IgD-negative memory B cell (primary cell): ENCODE measurements around the gene SCARB1. TPM values are rescaled to one million over a fixed set of nuclear protein-coding genes. Genes with fewer than 3 reads are reported as not detected.
A peak's percentile ranks its signal among the peaks of the same experiment; 100 is the strongest.

Source experiments
- H3K27ac Mint-ChIP-seq, 3 donors: one replicate each; pipeline ENCODE4 v1.8.0; 2020 to 2022; ENCODE audit warnings: mild to moderate bottlenecking in 3 of 3, mixed read lengths in 3 of 3, moderate library complexity in 1 of 3
- H3K27me3 Mint-ChIP-seq: one replicate; pipeline ENCODE4 v1.8.0; 2021; ENCODE audit warnings: mixed read lengths
- H3K36me3 Mint-ChIP-seq: one replicate; pipeline ENCODE4 v1.8.0; 2020; ENCODE audit warnings: mild to moderate bottlenecking, mixed read lengths
- H3K4me1 Mint-ChIP-seq, 3 donors: one replicate each; pipeline ENCODE4 v1.8.0; 2020 to 2022; ENCODE audit warnings: mixed read lengths in 3 of 3, mild to moderate bottlenecking in 1 of 3
- H3K4me3 Mint-ChIP-seq, 4 donors: one replicate each; pipeline ENCODE4 v1.8.0; 2020 to 2022; ENCODE audit warnings: mild to moderate bottlenecking in 4 of 4, mixed read lengths in 4 of 4, moderate library complexity in 3 of 4
- H3K9me3 Mint-ChIP-seq, 3 donors: one replicate each; pipeline ENCODE4 v1.8.0; 2020 to 2021; ENCODE audit warnings: mixed read lengths in 3 of 3, mild to moderate bottlenecking in 1 of 3
- polyA plus RNA-seq: library from polyadenylated mRNA; unstranded; fragments of 300-500 nt; fragmentation: Illumina TruSeq; gene quantifications from one replicate; pipeline ENCODE4 v1.2.3, GENCODE V29; 2021

The SCARB1 gene
- polyA plus RNA-seq, 1 donor from 2014 or later: 23.9 TPM

DNA sequence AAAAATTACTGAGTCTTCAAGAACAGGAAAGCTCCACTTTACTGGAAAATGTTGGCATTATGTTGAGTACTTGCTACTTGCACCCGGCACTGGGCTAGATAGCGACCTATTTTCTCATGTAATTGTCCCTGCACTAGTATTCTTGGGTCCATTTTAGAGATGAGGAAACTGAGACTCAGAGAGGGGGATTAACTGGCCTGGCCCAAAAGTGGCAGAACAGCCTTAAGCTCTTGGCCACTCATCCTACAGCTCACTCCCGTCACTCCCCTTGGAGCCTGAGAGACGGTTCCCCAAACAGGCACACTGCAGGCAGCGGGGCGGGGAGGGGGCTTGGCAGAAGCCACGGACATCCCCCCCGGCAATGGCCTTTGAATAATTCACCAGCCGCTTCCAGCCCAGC lies 113.9 kb downstream of the SCARB1 start:
- Mint-ChIP-seq H3K27me3 (peaks cover 30% of the 10 kb centered on the region), H3K27ac (no peak overlapping the region), H3K9me3 (peaks cover 0 to 2% (median 0%) of the 10 kb centered on the region in 3 donors), H3K4me1 (peaks cover 0 to 10% (median 2%) of the 10 kb centered on the region in 3 donors), H3K36me3 (peaks cover 3% of the 10 kb centered on the region), H3K4me3 (no peak overlapping the region)

DNA sequence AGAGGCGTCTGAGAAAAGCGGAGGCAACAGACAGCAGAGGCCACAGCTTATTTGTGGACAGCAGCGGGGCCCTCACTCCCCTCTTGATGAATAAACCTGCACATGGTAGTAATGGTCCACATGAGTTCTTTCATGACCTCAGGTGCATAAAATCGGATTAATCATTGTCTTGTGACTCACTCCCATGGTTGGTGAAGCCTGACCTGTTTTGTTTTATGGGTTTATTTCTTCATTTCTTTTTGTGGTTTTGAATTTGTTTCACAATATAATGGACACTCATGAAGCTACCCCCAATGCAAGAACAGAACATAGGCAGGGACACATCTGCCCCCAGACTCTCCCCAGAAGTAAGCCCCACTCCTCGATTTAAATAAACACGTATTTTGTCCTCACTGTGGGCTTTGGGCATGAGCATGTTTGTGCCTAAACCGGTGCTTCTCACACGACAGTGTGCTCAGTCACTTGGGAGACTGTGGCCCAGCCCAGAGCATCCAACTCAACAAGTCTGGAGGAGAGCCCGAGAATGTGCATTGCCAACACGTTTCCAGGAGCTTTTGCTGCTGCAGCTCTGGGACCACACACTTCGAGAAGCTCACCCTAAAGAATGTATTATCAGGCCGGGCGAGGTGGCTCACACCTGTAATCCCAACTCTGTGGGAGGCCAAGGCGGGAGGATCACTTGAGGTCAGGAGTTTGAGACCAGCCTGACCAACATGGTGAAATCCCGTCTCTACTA lies 116.1 kb downstream of the SCARB1 start:
- Mint-ChIP-seq H3K4me3 (no peak overlapping the region), H3K27me3 (peaks cover 24% of the 10 kb centered on the region), H3K9me3 (no peaks in the 10 kb centered on the region), H3K36me3 (peaks cover 1% of the 10 kb centered on the region), H3K27ac (no peak overlapping the region), H3K4me1 (peaks cover 0 to 11% (median 2%) of the 10 kb centered on the region in 3 donors)

DNA sequence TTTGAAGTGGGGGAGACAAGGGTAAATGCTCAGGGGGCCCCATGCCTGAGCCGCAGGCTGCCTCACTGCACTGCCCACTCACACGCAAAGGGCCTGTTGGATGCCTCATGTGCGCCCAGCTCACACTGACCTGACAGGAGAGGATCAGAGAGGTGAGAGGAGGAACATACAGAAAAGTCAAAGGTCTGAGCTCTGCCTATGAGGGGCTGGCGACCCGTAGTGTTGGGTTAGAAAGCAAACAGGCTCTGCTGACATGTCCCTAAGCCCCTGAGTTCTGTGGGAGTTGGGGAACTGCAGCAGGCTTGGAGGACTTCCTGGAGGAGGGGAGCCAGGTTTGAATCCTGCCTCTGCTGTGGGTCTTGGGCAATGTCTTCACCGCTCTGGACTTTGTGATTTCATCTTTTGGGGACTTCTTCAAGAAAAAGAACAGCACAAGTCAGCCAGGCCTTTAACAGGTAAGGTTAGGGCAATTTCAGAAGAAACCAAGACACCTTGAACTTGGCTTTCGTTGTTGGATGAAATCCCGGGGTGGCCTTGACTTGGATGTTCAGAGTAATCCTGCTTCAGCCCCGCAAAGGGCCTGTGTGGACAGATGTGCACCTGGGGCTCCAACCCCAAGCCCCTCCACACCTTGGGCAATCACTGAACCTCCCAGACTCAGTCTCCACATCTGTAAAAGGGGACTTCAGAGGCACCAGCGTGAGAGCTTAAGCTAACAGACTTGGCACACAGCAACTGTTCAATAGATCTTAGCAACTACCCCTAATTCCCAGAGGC lies 116.8 kb downstream of the SCARB1 start:
- Mint-ChIP-seq H3K27me3 (peaks cover 24% of the 10 kb centered on the region), H3K36me3 (no peaks in the 10 kb centered on the region), H3K9me3 (no peaks in the 10 kb centered on the region), H3K27ac (no peak overlapping the region), H3K4me1 (peaks cover 0 to 11% (median 2%) of the 10 kb centered on the region in 3 donors), H3K4me3 (no peak overlapping the region)

DNA sequence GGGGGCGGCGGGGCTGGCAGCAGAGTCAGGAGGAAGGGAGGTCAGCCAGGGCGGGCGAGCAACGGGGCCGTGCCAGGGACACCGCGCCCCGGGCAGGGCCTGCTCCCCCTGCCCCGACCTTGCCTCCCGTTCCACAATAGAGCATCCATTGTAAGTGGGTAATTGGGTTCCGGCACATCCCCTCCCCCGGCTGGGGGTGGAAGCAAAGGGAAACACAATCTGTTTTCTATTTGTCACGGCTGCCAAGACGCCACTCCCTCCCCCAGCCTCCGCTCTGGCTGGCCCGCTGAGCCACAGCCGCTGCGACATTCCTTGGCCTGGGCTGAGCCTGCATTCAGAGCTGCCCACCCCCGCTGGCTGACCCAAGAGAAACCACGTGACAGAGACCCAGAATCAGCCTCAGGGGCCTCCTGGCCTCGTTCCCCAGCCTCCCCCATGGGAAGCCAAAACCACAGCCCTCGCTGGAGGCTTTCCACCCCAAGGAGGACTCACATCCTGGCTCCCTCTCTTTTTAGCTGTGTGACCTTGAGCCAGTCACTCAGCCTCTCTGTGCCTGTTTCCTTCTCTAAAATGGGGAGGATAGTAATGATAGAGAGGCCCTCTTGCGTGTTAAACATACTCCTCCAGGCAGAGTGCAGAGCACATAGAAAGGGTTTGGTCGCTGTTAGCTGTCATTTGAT lies 117.6 kb downstream of the SCARB1 start:
- H3K9me3 Mint-ChIP-seq: peaks cover 0 to 3% (median 0%) of the 10 kb centered on the region in 3 donors
- peaks cover 25% of the 10 kb centered on the region for H3K27me3 Mint-ChIP-seq
- peaks cover 0 to 8% (median 2%) of the 10 kb centered on the region in 3 donors for H3K4me1 Mint-ChIP-seq
- H3K36me3 Mint-ChIP-seq: no peaks in the 10 kb centered on the region
- H3K4me3 Mint-ChIP-seq: peak overlapping the region in 1 of 4 donors; percentile 12
- no peak overlapping the region for H3K27ac Mint-ChIP-seq

DNA sequence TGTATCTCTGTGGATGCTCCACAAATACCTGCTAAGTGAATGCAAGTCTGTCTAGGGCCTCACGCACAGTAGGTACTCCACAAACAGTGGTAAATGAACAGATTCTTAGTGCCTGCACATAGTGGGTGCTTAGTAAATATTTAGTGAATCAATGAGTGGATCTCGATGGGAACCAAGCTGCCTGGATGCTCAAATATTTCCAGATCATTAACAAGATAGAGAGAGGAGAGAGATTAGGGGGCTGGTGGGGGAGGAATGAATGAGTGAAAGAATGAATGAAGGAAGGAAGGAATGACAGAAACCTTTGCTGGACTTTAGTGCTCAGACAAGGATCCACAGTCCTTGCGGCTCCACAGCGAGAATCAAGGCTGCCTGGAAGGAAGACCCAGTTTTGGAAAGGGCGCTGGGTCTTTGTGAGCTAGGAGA lies 118.2 kb downstream of the SCARB1 start:
- peaks cover 26% of the 10 kb centered on the region for H3K27me3 Mint-ChIP-seq
- H3K27ac Mint-ChIP-seq: no peak overlapping the region
- H3K4me3 Mint-ChIP-seq: no peak overlapping the region

DNA sequence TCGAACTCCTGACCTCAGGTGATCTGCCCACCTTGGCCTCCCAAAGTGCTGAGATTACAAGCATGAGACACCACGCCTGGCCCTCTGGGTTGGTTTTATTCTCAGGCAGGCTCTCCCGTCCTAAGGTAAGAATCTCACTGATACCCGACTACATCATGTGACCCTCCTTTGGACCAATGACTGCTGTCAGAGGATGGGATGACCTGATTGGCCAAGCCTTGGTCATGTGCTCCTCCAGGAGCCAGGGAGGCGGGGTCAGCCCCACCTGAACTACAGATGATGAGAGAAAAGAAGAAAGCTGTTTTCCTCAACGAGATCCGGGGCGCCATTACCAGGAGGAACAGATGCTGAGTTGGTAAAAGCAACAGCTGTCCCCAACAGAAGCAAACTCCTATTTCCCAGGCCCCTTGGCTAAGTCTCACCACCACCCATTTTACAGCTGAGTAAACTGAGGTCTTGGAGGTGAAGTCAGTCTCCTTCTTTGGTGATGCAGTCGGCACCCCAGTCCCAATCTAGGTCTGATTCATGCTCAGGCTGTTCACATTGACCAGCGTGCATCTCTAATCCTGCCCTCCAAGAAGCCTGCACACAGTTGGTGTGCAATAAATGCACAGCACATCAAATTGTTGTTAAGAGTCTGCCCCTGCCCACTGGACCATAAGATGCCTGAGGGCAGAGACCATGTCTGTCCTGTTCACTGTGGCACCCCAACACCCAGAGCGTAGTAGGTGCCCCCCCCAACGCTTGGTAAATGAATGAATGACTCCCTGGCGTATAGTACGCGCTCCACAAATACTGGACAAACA lies 118.8 kb downstream of the SCARB1 start:
- H3K4me1 Mint-ChIP-seq: peaks cover 0 to 8% (median 2%) of the 10 kb centered on the region in 3 donors
- peaks cover 0 to 3% (median 0%) of the 10 kb centered on the region in 3 donors for H3K9me3 Mint-ChIP-seq
- no peak overlapping the region for H3K27ac Mint-ChIP-seq
- H3K4me3 Mint-ChIP-seq: no peak overlapping the region
- H3K36me3 Mint-ChIP-seq: no peaks in the 10 kb centered on the region
- peaks cover 28% of the 10 kb centered on the region for H3K27me3 Mint-ChIP-seq

More for the DNA sequence above, 118.2 kb downstream of the SCARB1 start:
- Mint-ChIP-seq H3K9me3 (peaks cover 0 to 3% (median 0%) of the 10 kb centered on the region in 3 donors), H3K36me3 (no peaks in the 10 kb centered on the region), H3K4me1 (peaks cover 0 to 8% (median 2%) of the 10 kb centered on the region in 3 donors)

DNA sequence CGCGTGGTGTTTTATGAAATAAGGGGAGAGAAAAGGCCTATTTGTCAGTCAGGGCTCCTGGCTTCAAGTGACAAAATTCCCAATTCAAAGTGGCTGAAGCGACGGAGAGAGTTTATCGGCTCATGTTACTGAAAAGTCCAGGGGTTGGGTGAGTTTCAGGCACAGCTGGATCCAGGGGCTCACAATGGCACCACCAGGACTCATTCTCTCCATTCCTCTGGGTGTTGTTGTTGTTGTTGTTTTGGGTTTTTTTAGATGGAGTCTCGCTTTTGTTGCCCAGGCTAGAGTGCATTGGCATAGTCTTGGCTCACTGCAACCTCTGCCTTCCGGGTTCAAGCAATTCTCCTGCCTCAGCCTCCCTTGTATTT lies 119.4 kb downstream of the SCARB1 start:
- Mint-ChIP-seq H3K36me3 (no peaks in the 10 kb centered on the region), H3K27ac (no peak overlapping the region), H3K4me3 (no peak overlapping the region), H3K4me1 (peaks cover 0 to 8% (median 2%) of the 10 kb centered on the region in 3 donors), H3K9me3 (peaks cover 0 to 3% (median 0%) of the 10 kb centered on the region in 3 donors), H3K27me3 (peaks cover 28% of the 10 kb centered on the region)

DNA sequence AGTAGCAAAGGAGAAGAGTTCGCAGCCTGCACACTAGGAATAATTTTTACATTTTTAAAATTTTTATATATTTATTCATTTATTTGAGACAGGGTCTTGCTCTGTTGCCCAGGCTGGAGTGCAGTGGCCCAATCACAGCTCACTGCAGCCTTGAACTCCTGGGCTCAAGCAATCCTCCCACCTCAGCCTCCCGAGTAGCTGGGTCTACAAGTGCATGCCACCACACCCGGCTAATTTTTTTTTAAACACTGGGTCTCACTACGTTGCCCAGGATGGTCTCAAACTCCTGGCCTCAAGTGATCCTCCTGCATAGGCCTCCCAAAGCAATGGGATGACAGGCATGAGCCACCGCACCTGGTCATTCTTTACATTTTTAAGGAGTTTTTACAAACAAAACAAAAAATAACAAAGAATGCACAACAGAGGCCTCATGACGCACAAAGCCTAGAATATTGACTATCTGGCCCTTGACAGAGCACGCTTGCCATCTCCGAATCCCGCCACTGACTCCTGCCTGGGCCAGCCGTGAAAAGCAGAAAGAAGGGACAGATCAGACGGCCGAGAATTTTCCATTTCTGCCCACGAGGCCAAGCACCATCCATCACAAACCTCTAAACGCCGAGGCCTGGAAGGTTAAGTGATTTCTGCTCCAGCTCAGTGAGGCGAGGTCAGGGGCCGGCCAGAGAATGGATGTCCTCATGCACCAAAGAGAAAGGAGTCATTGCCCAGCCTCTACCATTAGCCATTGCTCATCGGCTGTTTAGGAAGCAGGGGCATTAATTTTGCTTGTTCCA lies 120.0 kb downstream of the SCARB1 start:
- peaks cover 28% of the 10 kb centered on the region for H3K27me3 Mint-ChIP-seq
- peaks cover 0 to 8% (median 2%) of the 10 kb centered on the region in 3 donors for H3K4me1 Mint-ChIP-seq
- no peaks in the 10 kb centered on the region for H3K36me3 Mint-ChIP-seq
- H3K4me3 Mint-ChIP-seq: peak overlapping the region in 1 of 4 donors; percentile 70
- no peak overlapping the region for H3K27ac Mint-ChIP-seq
- H3K9me3 Mint-ChIP-seq: peaks cover 0 to 3% (median 0%) of the 10 kb centered on the region in 3 donors

DNA sequence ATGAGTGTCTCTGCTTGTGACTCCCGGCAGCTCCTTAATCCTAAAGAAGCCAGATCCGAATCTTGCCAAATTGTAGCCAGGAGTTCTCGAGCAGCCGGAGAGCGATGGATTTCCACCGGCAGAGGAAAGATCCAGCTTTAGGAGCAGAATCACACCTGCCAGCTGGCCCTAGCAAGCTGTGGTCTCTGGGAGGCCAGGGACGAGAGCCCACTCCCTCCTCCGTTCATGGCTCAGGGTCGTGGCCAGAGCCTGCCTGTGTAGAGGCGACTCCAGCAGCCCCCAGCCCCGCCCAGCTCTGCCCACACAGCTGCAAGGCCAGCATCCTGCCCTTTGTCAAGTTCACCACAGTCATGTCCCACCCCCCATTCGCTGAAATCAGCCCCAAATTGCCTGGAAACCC lies 121.0 kb downstream of the SCARB1 start:
- peaks cover 0 to 8% (median 2%) of the 10 kb centered on the region in 3 donors for H3K4me1 Mint-ChIP-seq
- H3K27me3 Mint-ChIP-seq: peaks cover 28% of the 10 kb centered on the region

DNA sequence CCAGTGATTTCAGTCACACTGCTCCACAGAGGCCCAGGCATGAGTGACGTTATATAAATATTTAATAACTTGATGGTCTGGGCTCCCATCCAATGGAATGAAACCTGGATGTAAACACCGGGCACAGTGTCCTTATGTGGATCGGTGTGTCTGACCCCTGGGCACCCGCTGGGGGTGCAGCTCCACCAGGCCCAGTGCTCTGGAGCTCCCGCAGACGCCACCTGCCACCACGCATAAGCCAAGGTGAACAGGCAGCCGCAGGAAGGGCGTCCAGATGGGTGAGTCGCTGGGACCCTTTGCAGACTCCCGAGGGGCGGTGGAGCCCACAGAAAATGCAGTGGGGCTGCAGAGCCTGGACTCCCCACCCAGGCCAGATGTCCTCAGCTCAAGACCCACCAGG lies 121.6 kb downstream of the SCARB1 start:
- Mint-ChIP-seq H3K36me3 (no peaks in the 10 kb centered on the region), H3K4me1 (peaks cover 0 to 8% (median 2%) of the 10 kb centered on the region in 3 donors), H3K4me3 (no peak overlapping the region), H3K27me3 (peaks cover 26% of the 10 kb centered on the region), H3K9me3 (peaks cover 0 to 3% (median 0%) of the 10 kb centered on the region in 3 donors), H3K27ac (no peak overlapping the region)

More for the DNA sequence above, 121.0 kb downstream of the SCARB1 start:
- no peaks in the 10 kb centered on the region for H3K36me3 Mint-ChIP-seq
- H3K4me3 Mint-ChIP-seq: no peak overlapping the region
- no peak overlapping the region for H3K27ac Mint-ChIP-seq
- H3K9me3 Mint-ChIP-seq: peaks cover 0 to 3% (median 0%) of the 10 kb centered on the region in 3 donors

DNA sequence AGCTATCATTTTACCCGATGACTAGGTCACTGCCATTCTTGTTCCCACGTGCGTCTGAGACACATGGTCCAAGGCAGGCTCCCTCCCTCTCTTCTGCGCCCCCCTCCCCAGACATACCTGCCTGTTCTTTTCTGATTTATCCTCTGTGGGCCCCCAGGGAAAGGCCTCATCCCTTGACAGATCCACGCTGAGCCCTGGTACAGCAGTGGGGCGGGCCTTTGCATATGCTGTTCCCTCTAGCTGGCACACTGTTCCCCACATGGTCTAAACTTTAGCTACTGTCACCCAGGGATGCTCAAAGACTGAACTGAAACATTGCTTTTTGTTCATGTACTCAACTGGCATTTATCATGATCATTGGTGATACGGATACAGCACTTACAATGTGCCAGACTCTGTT lies 122.5 kb downstream of the SCARB1 start:
- Mint-ChIP-seq H3K27ac (no peak overlapping the region), H3K9me3 (peaks cover 0 to 3% (median 0%) of the 10 kb centered on the region in 3 donors), H3K4me3 (peak overlapping the region in 1 of 4 donors; percentile 33), H3K27me3 (peaks cover 18% of the 10 kb centered on the region), H3K36me3 (no peaks in the 10 kb centered on the region), H3K4me1 (peaks cover 0 to 8% (median 2%) of the 10 kb centered on the region in 3 donors)

DNA sequence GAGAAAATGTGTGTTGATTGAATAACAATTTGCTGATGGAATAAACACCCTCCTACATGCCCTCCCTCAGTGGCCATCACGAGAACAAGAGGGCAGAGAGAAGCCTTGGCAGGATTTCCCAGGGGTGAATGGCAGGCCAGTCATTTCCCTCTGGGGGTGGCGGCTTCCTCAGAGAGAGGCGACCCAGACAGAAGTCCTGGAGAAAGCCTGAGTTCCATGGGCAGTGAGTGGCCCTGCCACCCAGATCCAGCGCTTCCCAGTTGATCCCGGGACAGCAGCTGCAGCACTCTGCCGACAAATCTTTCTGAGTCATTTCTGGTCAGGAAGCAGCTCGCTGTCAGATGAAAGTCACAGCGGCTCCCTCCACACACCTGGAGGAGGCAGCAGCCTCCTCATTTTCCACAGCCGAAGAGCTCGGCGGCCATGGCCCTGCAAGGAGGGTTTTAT lies 123.0 kb downstream of the SCARB1 start:
- Mint-ChIP-seq H3K9me3 (peaks cover 0 to 3% (median 0%) of the 10 kb centered on the region in 3 donors), H3K27me3 (peaks cover 15% of the 10 kb centered on the region), H3K4me1 (peaks cover 0 to 7% (median 2%) of the 10 kb centered on the region in 3 donors), H3K4me3 (no peak overlapping the region), H3K36me3 (no peaks in the 10 kb centered on the region), H3K27ac (no peak overlapping the region)

DNA sequence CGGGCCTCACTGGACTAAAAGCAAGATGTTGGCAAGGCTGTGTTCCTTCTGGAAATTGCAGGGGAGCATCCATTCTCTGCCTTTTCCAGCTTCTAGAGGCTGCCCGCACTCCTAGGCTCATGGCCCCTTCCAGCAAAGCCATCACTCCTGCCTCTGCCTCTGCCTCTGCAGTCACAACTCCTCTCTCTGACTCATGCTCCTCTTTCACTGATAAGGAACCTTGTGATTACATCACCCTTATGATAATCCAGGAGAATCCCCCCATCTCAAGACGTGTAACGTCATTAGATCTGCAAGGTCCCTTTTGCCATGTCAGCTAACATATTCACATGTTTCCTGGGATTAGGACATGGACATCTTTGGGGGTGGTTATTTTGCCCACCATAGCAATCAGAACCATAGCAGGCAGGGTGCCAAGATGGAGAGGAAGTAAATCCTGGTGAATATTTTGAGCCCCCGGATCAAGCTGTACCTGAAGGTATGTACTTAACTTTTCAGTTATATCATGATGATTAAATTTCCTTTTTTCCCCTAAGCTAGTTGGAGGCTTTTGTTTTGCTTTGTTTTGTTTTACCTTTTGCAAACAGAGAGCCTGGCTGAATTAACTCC lies 123.6 kb downstream of the SCARB1 start:
- H3K27me3 Mint-ChIP-seq: peaks cover 14% of the 10 kb centered on the region

More for the DNA sequence above, 123.6 kb downstream of the SCARB1 start:
- Mint-ChIP-seq H3K4me3 (no peak overlapping the region), H3K4me1 (peaks cover 0 to 1% (median 0%) of the 10 kb centered on the region in 3 donors), H3K9me3 (peaks cover 0 to 3% (median 0%) of the 10 kb centered on the region in 3 donors), H3K27ac (no peak overlapping the region), H3K36me3 (no peaks in the 10 kb centered on the region)
